ENCODE measurements around the gene HOXD9. TPM values are rescaled to one million over a fixed set of nuclear protein-coding genes. Genes with fewer than 3 reads are reported as not detected.

HOXD9 gene
- total and polyA plus RNA-seq, 2 of the 8 experiments (the other 6 are each of a cell fraction or from before 2014, with no cell fraction given), result not detected

DNA sequence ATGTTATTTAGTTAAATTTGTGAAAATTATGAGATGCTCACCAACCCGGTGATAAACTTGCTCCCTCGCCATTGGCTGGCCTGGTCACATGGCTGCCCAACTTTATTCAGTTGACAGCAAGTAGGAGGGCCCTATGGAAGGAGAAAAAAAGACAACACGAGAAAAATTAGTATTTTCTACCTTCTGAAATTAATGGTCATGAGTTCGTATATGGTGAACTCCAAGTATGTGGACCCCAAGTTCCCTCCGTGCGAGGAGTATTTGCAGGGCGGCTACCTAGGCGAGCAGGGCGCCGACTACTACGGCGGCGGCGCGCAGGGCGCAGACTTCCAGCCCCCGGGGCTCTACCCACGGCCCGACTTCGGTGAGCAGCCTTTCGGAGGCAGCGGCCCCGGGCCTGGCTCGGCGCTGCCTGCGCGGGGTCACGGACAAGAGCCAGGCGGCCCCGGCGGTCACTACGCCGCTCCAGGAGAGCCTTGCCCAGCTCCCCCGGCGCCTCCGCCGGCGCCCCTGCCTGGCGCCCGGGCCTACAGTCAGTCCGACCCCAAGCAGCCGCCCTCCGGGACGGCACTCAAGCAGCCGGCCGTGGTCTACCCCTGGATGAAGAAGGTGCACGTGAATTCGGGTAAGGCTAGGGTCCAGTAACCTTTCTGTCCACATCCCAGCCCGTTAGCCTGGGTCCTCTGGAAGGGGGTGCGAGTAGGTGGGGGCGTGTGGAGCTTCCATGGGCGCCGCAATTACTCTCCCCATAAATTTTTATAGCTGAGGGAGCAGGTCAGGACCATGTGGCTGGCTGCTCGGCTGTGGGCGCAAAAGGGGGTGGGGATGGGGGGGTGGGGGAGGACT lies 29.1 kb downstream of the HOXD9 start, which contains the start of gene HOXD4:
Gene HOXD4, plus strand, starts transcription at position 109 of the 846 bp plus-strand sequence. Its CDS starts 84 bp downstream, at position 193.
- H4K8ac ChIP-seq (ENCODE audit: extremely low read depth, insufficient read depth, low read length), result no peak within 1 kb of the TSS
- no peak within 1 kb of the TSS for H2BK12ac ChIP-seq (ENCODE audit: low read depth, low read length)
- H3K4me2 ChIP-seq (ENCODE audit: insufficient read depth in 1 of 2, low read depth in 2 of 2, low read length in 2 of 2), result peak within 1 kb of the TSS; percentile 48 to 59
- H2AK5ac ChIP-seq (ENCODE audit: low read depth, low read length), result no peak within 1 kb of the TSS
- no peak within 1 kb of the TSS for H2AFZ ChIP-seq (ENCODE audit: low read length)
- H4K5ac ChIP-seq (ENCODE audit: insufficient read length, low read depth, low read length), result no peak within 1 kb of the TSS
- H2BK5ac ChIP-seq (ENCODE audit: low read depth, low read length), result no peak within 1 kb of the TSS
- POLR2A ChIA-PET (ENCODE audit: partially characterized antibody), result interaction anchor here (1.3 kb wide), 1 partner anchor 11 kb away, joined by 3 read pairs; no protein-coding TSS in a partner anchor
- no peak within 1 kb of the TSS for H3K18ac ChIP-seq (ENCODE audit: extremely low read depth, low read length)
- no peak within 1 kb of the TSS for H3K23ac ChIP-seq (ENCODE audit: insufficient read length)
- H3K27ac ChIP-seq (ENCODE audit: low read depth, low read length), result no peak within 1 kb of the TSS
- peaks cover 2% of the 10 kb centered on the region; the same call in 1 of the 2 replicates for H3K23me2 ChIP-seq (ENCODE audit: low read depth, low read length)
- peaks cover 15 to 45% of the 10 kb centered on the region in 2 experiments for H4K20me1 ChIP-seq (replicated peaks in 1 of 2; ENCODE audit: control insufficient read depth in 1 of 2, insufficient read depth in 2 of 2, low read length in 2 of 2)
- no peak within 1 kb of the TSS for H2BK20ac ChIP-seq (ENCODE audit: low read length)
- H2BK15ac ChIP-seq (ENCODE audit: low read length), result no peak within 1 kb of the TSS
- no peak within 1 kb of the TSS for H3K14ac ChIP-seq (ENCODE audit: insufficient read length)
- H3K4ac ChIP-seq (replicated peaks; ENCODE audit: insufficient read length, low read depth, low read length), result no peak within 1 kb of the TSS
- H2BK120ac ChIP-seq (replicated peaks; ENCODE audit: low read depth, low read length), result no peak within 1 kb of the TSS
- peaks cover 0 to 10% (median 2%) of the 10 kb centered on the region in 4 experiments; a peak in 4 of 7 replicates for H3K4me1 ChIP-seq (replicated peaks in 1 of 4; ENCODE audit: control insufficient read depth in 3 of 4, insufficient read depth in 4 of 4, low read length in 3 of 4)
- H3K79me2 ChIP-seq (ENCODE audit: control insufficient read depth in 1 of 2, insufficient read depth in 2 of 2, low read length in 2 of 2), result no peaks in the 10 kb centered on the region
- no peaks in the 10 kb centered on the region for H3K79me1 ChIP-seq (ENCODE audit: low read depth, low read length)
- peaks cover 0 to 11% (median 0%) of the 10 kb centered on the region in 4 experiments; a peak in 1 of 8 replicates for H3K36me3 ChIP-seq (ENCODE audit: control insufficient read depth in 2 of 4, insufficient read depth in 4 of 4, low read length in 3 of 4)
- no peaks in the 10 kb centered on the region for H3K9me3 ChIP-seq (ENCODE audit: insufficient read depth in 2 of 2, low read depth in 1 of 2, low read length in 1 of 2)
- no peak within 1 kb of the TSS for H4K91ac ChIP-seq (replicated peaks; ENCODE audit: insufficient read length, low read length)
- H3K4me3 ChIP-seq (ENCODE audit: extremely low read depth in 1 of 4, insufficient read depth in 2 of 4, low read depth in 3 of 4, low read length in 4 of 4), result peak within 1 kb of the TSS in 1 of 4 experiments; percentile 45; a peak in 2 of 8 replicates
- no peak for FAIRE-seq
- CTCF ChIA-PET (ENCODE audit: partially characterized antibody), result interaction anchor here (1.0 to 4.4 kb wide), 9 partner anchors 10 to 303 kb away, joined by 3 to 36 read pairs (median 10); no protein-coding TSS in a partner anchor
- H3K9ac ChIP-seq (replicated peaks in 1 of 4; ENCODE audit: extremely low read depth in 1 of 4, low read depth in 3 of 4, low read length in 3 of 4), result no peak within 1 kb of the TSS
- DNase-seq (ENCODE audit: low read depth in 1 of 2, low spot score in 2 of 2), result peak in 1 of 2 experiments; percentile 60
- no peak within 1 kb of the TSS for H3K56ac ChIP-seq (replicated peaks; ENCODE audit: insufficient read length, low read depth, low read length)
- 5% methylated on average over 47 of the region's 55 CpGs; no CpG with 5 or more reads in 1 of the 2 experiments for WGBS, 2 experiments (ENCODE audit: extremely low coverage in 1 of 2, insufficient coverage in 1 of 2, insufficient read length in 1 of 2, insufficient replicate concordance in 2 of 2, low coverage in 1 of 2, low lambda C conversion rate in 2 of 2, missing lambda C conversion rate in 1 of 2)
- H3K27me3 ChIP-seq (replicated peaks in 1 of 4; ENCODE audit: control insufficient read depth in 3 of 4, extremely low read depth in 1 of 4, insufficient read depth in 3 of 4, low read length in 3 of 4), result peaks cover 97 to 100% (median 100%) of the 10 kb centered on the region in 4 experiments
- TF ChIP-seq JUN (IDR thresholded peaks at IDR 0.05; ENCODE audit: low read depth, low read length) (no peak), SP1 (IDR thresholded peaks at IDR 0.05; ENCODE audit: low read depth, low read length) (no peak), SUZ12 (IDR thresholded peaks at IDR 0.05; ENCODE audit: low read length) (peak; percentile 85), SIN3A (conservative IDR thresholded peaks at IDR 0.05 in 1 of 2, IDR thresholded peaks at IDR 0.05 in 1 of 2; ENCODE audit: low read depth in 1 of 2, low read length in 2 of 2) (no peak), TBP (IDR thresholded peaks at IDR 0.05; ENCODE audit: low read depth, low read length) (no peak), ASH2L (IDR thresholded peaks at IDR 0.05; ENCODE audit: low read length) (no peak), SP4 (IDR thresholded peaks at IDR 0.05; ENCODE audit: low read length) (no peak), RNF2 (IDR thresholded peaks at IDR 0.05; ENCODE audit: borderline replicate concordance, low read depth, low read length, missing control alignments, poor library complexity, severe bottlenecking) (peak; percentile 74), SP2 (IDR thresholded peaks at IDR 0.05; ENCODE audit: low read length) (no peak), CBX8 (IDR thresholded peaks at IDR 0.05; ENCODE audit: borderline replicate concordance, low read depth, low read length) (no peak; the same call in 1 of the 2 replicates)
- TF ChIP-seq, protein P1, sequence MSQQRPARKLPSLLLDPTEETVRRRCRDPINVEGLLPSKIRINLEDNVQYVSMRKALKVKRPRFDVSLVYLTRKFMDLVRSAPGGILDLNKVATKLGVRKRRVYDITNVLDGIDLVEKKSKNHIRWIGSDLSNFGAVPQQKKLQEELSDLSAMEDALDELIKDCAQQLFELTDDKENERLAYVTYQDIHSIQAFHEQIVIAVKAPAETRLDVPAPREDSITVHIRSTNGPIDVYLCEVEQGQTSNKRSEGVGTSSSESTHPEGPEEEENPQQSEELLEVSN (IDR thresholded peaks at IDR 0.05), result no peak
